Esophagus (tissue), 2 donors: ENCODE data around the gene DGKA. TPM values are rescaled to one million over a fixed set of nuclear protein-coding genes. Genes with fewer than 3 reads are reported as not detected.
A peak's percentile ranks its signal among the peaks of the same experiment; 100 is the strongest.
"Not testable (repeated sequence)": the region's sequence is repeated elsewhere in the genome, so short reads cannot be mapped to it uniquely, and the experiment has no call there.

Source experiments
- H3K27ac ChIP-seq, 2 donors: one replicate each; pipeline ENCODE4 v1.5.1; 2013; ENCODE audit warnings: low read depth in 2 of 2, mild to moderate bottlenecking in 2 of 2, inconsistent platforms in 1 of 2, low read length in 1 of 2, moderate library complexity in 1 of 2
- H3K27me3 ChIP-seq, 2 donors: one replicate each; pipeline ENCODE4 v1.6.1; 2013; ENCODE audit warnings: low read length in 2 of 2, control low read depth in 1 of 2, mild to moderate bottlenecking in 1 of 2; ENCODE audit not compliant: insufficient read depth in 2 of 2, control insufficient read depth in 1 of 2
- H3K36me3 ChIP-seq, 2 donors: one replicate each; pipeline ENCODE4 v1.6.1; 2013; ENCODE audit warnings: low read length in 1 of 2; ENCODE audit not compliant: control insufficient read depth in 2 of 2, insufficient read depth in 2 of 2
- H3K4me1 ChIP-seq, 2 donors: one replicate each; pipeline ENCODE4 v1.6.1; 2013; ENCODE audit warnings: low read length in 1 of 2; ENCODE audit not compliant: control insufficient read depth in 2 of 2, insufficient read depth in 2 of 2
- H3K4me3 ChIP-seq, 2 donors: one replicate each; pipeline ENCODE4 v1.5.1; 2013; ENCODE audit warnings: low read length in 2 of 2, mild to moderate bottlenecking in 2 of 2, low read depth in 1 of 2, moderate library complexity in 1 of 2
- H3K9me3 ChIP-seq, 2 donors: one replicate each; pipeline ENCODE4 v1.6.1; 2013; ENCODE audit warnings: mild to moderate bottlenecking in 2 of 2, low read depth in 1 of 2, low read length in 1 of 2, moderate library complexity in 1 of 2; ENCODE audit not compliant: control insufficient read depth in 2 of 2, insufficient read depth in 1 of 2
- WGBS, 2 donors: extraction: QIAGEN DNeasy Blood & Tissue Kit; methylation state at CpG; one replicate each; pipeline ENCODE4 v1.1.7; 2013; 5-methylcytosine and 5-hydroxymethylcytosine counted together
- polyA plus RNA-seq, 2 donors: library from polyadenylated mRNA; stranded (reverse); fragments of 200-250 nt; gene quantifications; one replicate each; pipeline ENCODE4 v1.2.3, GENCODE V29; 2013
- donor health status: healthy with polysubstance abuse.
- donor health status: Bipolar disorder and iron deficiency.

Gene DGKA
- polyA plus RNA-seq, 2 donors, result 128 to 291 TPM

- WGBS, 2 donors, result 0% methylated on average over 15 of the region's 15 CpGs
- H3K36me3 ChIP-seq, result no peaks in the 10 kb centered on the region
- no peaks in the 10 kb centered on the region for H3K4me1 ChIP-seq
- H3K9me3 ChIP-seq, result no peaks in the 10 kb centered on the region
- peak overlapping the region; percentile 95 to 98 for H3K27ac ChIP-seq
- H3K4me3 ChIP-seq, result peak overlapping the region; percentile 99
- H3K27me3 ChIP-seq, result no peaks in the 10 kb centered on the region
These were observed 43.4 kb downstream of the DGKA start for GRCh38 chr12:55974308-55974730.

GRCh38 chr12:55978393-55978792 is 47.4 kb downstream of the DGKA start:
- Histone ChIP-seq H3K27ac (no peak overlapping the region), H3K4me3 (no peak overlapping the region), H3K36me3 (peaks cover 0 to 7% of the 10 kb centered on the region in 2 donors), H3K4me1 (no peaks in the 10 kb centered on the region), H3K27me3 (no peaks in the 10 kb centered on the region), H3K9me3 (no peaks in the 10 kb centered on the region)
- 90 to 94% methylated on average over 7 of the region's 7 CpGs for WGBS, 2 donors

- Histone ChIP-seq H3K4me1 (no peaks in the 10 kb centered on the region), H3K36me3 (peaks cover 0 to 9% of the 10 kb centered on the region in 2 donors), H3K9me3 (no peaks in the 10 kb centered on the region), H3K4me3 (no peak overlapping the region), H3K27ac (no peak overlapping the region), H3K27me3 (no peaks in the 10 kb centered on the region)
- 83 to 85% methylated on average over 3 of the region's 3 CpGs for WGBS, 2 donors
These were observed 48.1 kb downstream of the DGKA start for GRCh38 chr12:55979069-55979468.

- not testable (repeated sequence) for H3K4me3 ChIP-seq, H3K4me1 ChIP-seq, H3K27me3 ChIP-seq, H3K9me3 ChIP-seq
- 56 to 63% methylated on average over 5 of the region's 5 CpGs for WGBS, 2 donors
- H3K27ac ChIP-seq, result peak overlapping the region in 1 of 2 donors; percentile 22
- H3K36me3 ChIP-seq, result peaks cover 0 to 11% of the 10 kb centered on the region in 2 donors
These were observed 50.9 kb downstream of the DGKA start for GRCh38 chr12:55981882-55982281.

- no peak overlapping the region for H3K27ac ChIP-seq
- H3K36me3 ChIP-seq, result peaks cover 0 to 11% of the 10 kb centered on the region in 2 donors
- H3K27me3 ChIP-seq, result no peaks in the 10 kb centered on the region
- 80 to 81% methylated on average over 3 of the region's 3 CpGs for WGBS, 2 donors
- H3K4me3 ChIP-seq, result no peak overlapping the region
- H3K4me1 ChIP-seq, result no peaks in the 10 kb centered on the region
- no peaks in the 10 kb centered on the region for H3K9me3 ChIP-seq
These were observed 51.5 kb downstream of the DGKA start for GRCh38 chr12:55982319-55982936.

GRCh38 chr12:55983232-55983842 is 52.4 kb downstream of the DGKA start:
- Histone ChIP-seq H3K27me3 (no peaks in the 10 kb centered on the region), H3K4me1 (no peaks in the 10 kb centered on the region), H3K4me3 (no peak overlapping the region), H3K9me3 (no peaks in the 10 kb centered on the region), H3K36me3 (peaks cover 0 to 11% of the 10 kb centered on the region in 2 donors), H3K27ac (no peak overlapping the region)
- 80 to 85% methylated on average over 4 of the region's 4 CpGs for WGBS, 2 donors

- WGBS, 2 donors, result 63 to 78% methylated on average over 2 of the region's 2 CpGs
- H3K9me3 ChIP-seq, result no peaks in the 10 kb centered on the region
- no peaks in the 10 kb centered on the region for H3K27me3 ChIP-seq
- peaks cover 3 to 13% of the 10 kb centered on the region in 2 donors for H3K36me3 ChIP-seq
- H3K4me1 ChIP-seq, result no peaks in the 10 kb centered on the region
- no peak overlapping the region for H3K27ac ChIP-seq
- no peak overlapping the region for H3K4me3 ChIP-seq
These were observed 53.9 kb downstream of the DGKA start for GRCh38 chr12:55984861-55985260.

- H3K27me3 ChIP-seq, result no peaks in the 10 kb centered on the region
- peaks cover 4 to 15% of the 10 kb centered on the region in 2 donors for H3K36me3 ChIP-seq
- H3K27ac ChIP-seq, result no peak overlapping the region
- H3K9me3 ChIP-seq, result no peaks in the 10 kb centered on the region
- no peaks in the 10 kb centered on the region for H3K4me1 ChIP-seq
- H3K4me3 ChIP-seq, result no peak overlapping the region
- 86% methylated on average over 4 of the region's 4 CpGs for WGBS, 2 donors
These were observed 54.4 kb downstream of the DGKA start for GRCh38 chr12:55985341-55985740.

- H3K27ac ChIP-seq, H3K9me3 ChIP-seq, H3K27me3 ChIP-seq, H3K4me3 ChIP-seq, H3K4me1 ChIP-seq: not testable (repeated sequence)
- H3K36me3 ChIP-seq, result peaks cover 7 to 19% of the 10 kb centered on the region in 2 donors
- WGBS, 2 donors, result 91 to 94% methylated on average over 7 of the region's 7 CpGs
These were observed 55.0 kb downstream of the DGKA start for GRCh38 chr12:55985976-55986375.

- H3K36me3 ChIP-seq, result peaks cover 23 to 39% of the 10 kb centered on the region in 2 donors
- no peaks in the 10 kb centered on the region for H3K27me3 ChIP-seq
- no peaks in the 10 kb centered on the region for H3K4me1 ChIP-seq
- H3K4me3 ChIP-seq, result no peak overlapping the region
- H3K27ac ChIP-seq, result no peak overlapping the region
- 86 to 91% methylated on average over 3 of the region's 3 CpGs for WGBS, 2 donors
- H3K9me3 ChIP-seq, result no peaks in the 10 kb centered on the region
These were observed 60.1 kb downstream of the DGKA start for GRCh38 chr12:55991110-55991509.
